Measurements from ENCODE around the gene C3. TPM values are rescaled to one million over a fixed set of nuclear protein-coding genes. Genes with fewer than 3 reads are reported as not detected.

Gene C3
- total and polyA plus RNA-seq, 10 donors, result 5.8 to 182 (median 27.5) TPM

GRCh38 chr19:6723108-6723618 is 2.7 kb upstream of the C3 start:
- Histone ChIP-seq H3K36me3 (no peaks in the 10 kb centered on the region), H3K4me1 (peaks cover 3 to 71% (median 48%) of the 10 kb centered on the region in 6 donors), H3K27ac (peak overlapping the region in 3 of 8 donors; percentile 2 to 15 (median 4)), H3K27me3 (replicated peaks in 1 of 7) (no peaks in the 10 kb centered on the region), H3K4me3 (no peak overlapping the region), H3K9me3 (no peaks in the 10 kb centered on the region)
- WGBS, 5 donors, result 28 to 42% (median 33%) methylated on average over 13 of the region's 13 CpGs
- intact Hi-C loops (cut with DNase I; ENCODE audit: low total_unique reads), result loop anchor here (10.0 kb wide), 1 partner anchor 78 kb away; no protein-coding TSS in a partner anchor
- DNase-seq, result no peak
- TF ChIP-seq POLR2AphosphoS5 (IDR thresholded peaks at IDR 0.05) (no peak), POLR2A (IDR thresholded peaks at IDR 0.05) (no peak), CTCF (IDR thresholded peaks at IDR 0.05 in 8 of 11, conservative IDR thresholded peaks at IDR 0.05 in 3 of 11) (no peak)

GRCh38 chr19:6721773-6722172 is 1.3 kb upstream of the C3 start:
- no peak overlapping the region for H3K4me3 ChIP-seq
- no peaks in the 10 kb centered on the region for H3K9me3 ChIP-seq
- no peak for DNase-seq
- intact Hi-C loops (cut with DNase I; ENCODE audit: low total_unique reads), result loop anchor here (10.0 kb wide), 1 partner anchor 77 kb away; no protein-coding TSS in a partner anchor
- peaks cover 3 to 59% (median 43%) of the 10 kb centered on the region in 6 donors for H3K4me1 ChIP-seq
- H3K27me3 ChIP-seq (replicated peaks in 1 of 7), result peaks cover 0 to 5% (median 0%) of the 10 kb centered on the region in 7 donors
- TF ChIP-seq POLR2AphosphoS5 (IDR thresholded peaks at IDR 0.05) (no peak), CTCF (IDR thresholded peaks at IDR 0.05 in 8 of 11, conservative IDR thresholded peaks at IDR 0.05 in 3 of 11) (no peak), POLR2A (IDR thresholded peaks at IDR 0.05) (no peak)
- 43 to 71% (median 51%) methylated on average over 5 of the region's 5 CpGs for WGBS, 5 donors
- no peaks in the 10 kb centered on the region for H3K36me3 ChIP-seq
- peak overlapping the region in 6 of 8 donors; percentile 25 to 75 (median 52) for H3K27ac ChIP-seq

GRCh38 chr19:6721138-6721474 is 656 bp upstream of the C3 start:
- Histone ChIP-seq H3K27me3 (replicated peaks in 1 of 7) (peaks cover 0 to 6% (median 0%) of the 10 kb centered on the region in 7 donors), H3K27ac (peak overlapping the region in 4 of 8 donors; percentile 41 to 75 (median 64)), H3K36me3 (no peaks in the 10 kb centered on the region), H3K9me3 (no peaks in the 10 kb centered on the region), H3K4me3 (no peak overlapping the region), H3K4me1 (peaks cover 3 to 59% (median 43%) of the 10 kb centered on the region in 6 donors)
- no peak for DNase-seq
- TF ChIP-seq CTCF (IDR thresholded peaks at IDR 0.05 in 8 of 11, conservative IDR thresholded peaks at IDR 0.05 in 3 of 11) (no peak), POLR2A (IDR thresholded peaks at IDR 0.05) (no peak), POLR2AphosphoS5 (IDR thresholded peaks at IDR 0.05) (no peak)
- intact Hi-C loops (cut with DNase I; ENCODE audit: low total_unique reads), result loop anchor here (10.0 kb wide), 1 partner anchor 76 kb away; no protein-coding TSS in a partner anchor

GRCh38 chr19:6719992-6720368 is 470 bp downstream of the C3 start:
- TF ChIP-seq POLR2AphosphoS5 (IDR thresholded peaks at IDR 0.05) (no peak), POLR2A (IDR thresholded peaks at IDR 0.05) (no peak), CTCF (IDR thresholded peaks at IDR 0.05 in 8 of 11, conservative IDR thresholded peaks at IDR 0.05 in 3 of 11) (no peak)
- Histone ChIP-seq H3K27me3 (replicated peaks in 1 of 7) (peaks cover 0 to 6% (median 0%) of the 10 kb centered on the region in 7 donors), H3K9me3 (no peaks in the 10 kb centered on the region), H3K36me3 (no peaks in the 10 kb centered on the region), H3K27ac (no peak overlapping the region), H3K4me1 (peaks cover 3 to 49% (median 38%) of the 10 kb centered on the region in 6 donors), H3K4me3 (no peak overlapping the region)
- DNase-seq, result no peak
- intact Hi-C loops (cut with DNase I; ENCODE audit: low total_unique reads), result loop anchor here (10.0 kb wide), 1 partner anchor 75 kb away; no protein-coding TSS in a partner anchor
- 91 to 96% (median 94%) methylated on average over 3 of the region's 3 CpGs for WGBS, 5 donors

Data from spleen (tissue), 11 donors.